H9 (cell line): ENCODE data around the gene SLC25A15. TPM values are rescaled to one million over a fixed set of nuclear protein-coding genes. Genes with fewer than 3 reads are reported as not detected.

Source experiments
- DNase-seq: peaks from one replicate; pipeline ENCODE4 v3.0.0-alpha.2; 2017
- H2AFZ ChIP-seq: one replicate; pipeline ENCODE4 v1.6.1; 2013; ENCODE audit warnings: mild to moderate bottlenecking, low read length, control low read depth, moderate library complexity
- H2AK5ac ChIP-seq: 2 replicates; pipeline ENCODE4 v1.6.1; 2013; ENCODE audit warnings: low read length, control low read depth, mixed read lengths; ENCODE audit not compliant: insufficient read length
- H2BK120ac ChIP-seq: one replicate; pipeline ENCODE4 v1.6.1; 2013; ENCODE audit warnings: low read depth, mild to moderate bottlenecking, low read length, control low read depth, inconsistent platforms; ENCODE audit not compliant: poor library complexity, severe bottlenecking
- H2BK12ac ChIP-seq: 2 replicates; pipeline ENCODE4 v1.6.1; 2013; ENCODE audit warnings: low read length, control low read depth, mixed read lengths, low read depth; ENCODE audit not compliant: insufficient read length
- H2BK15ac ChIP-seq: 2 replicates; pipeline ENCODE4 v1.6.1; 2013; ENCODE audit warnings: low read depth, low read length, control low read depth
- H2BK20ac ChIP-seq: one replicate; pipeline ENCODE4 v1.6.1; 2013; ENCODE audit warnings: low read depth, mild to moderate bottlenecking, low read length, control low read depth, inconsistent platforms; ENCODE audit not compliant: poor library complexity, severe bottlenecking
- H2BK5ac ChIP-seq: 2 replicates; pipeline ENCODE4 v1.6.1; 2013; ENCODE audit warnings: low read length, control low read depth, mixed read lengths; ENCODE audit not compliant: insufficient read length
- H3K14ac ChIP-seq: 2 replicates; pipeline ENCODE4 v1.6.1; 2013; ENCODE audit warnings: low read length, control low read depth; ENCODE audit not compliant: insufficient read depth
- H3K18ac ChIP-seq: 2 replicates; pipeline ENCODE4 v1.6.1; 2013; ENCODE audit warnings: low read depth, mild to moderate bottlenecking, mixed read lengths, low read length, control low read depth; ENCODE audit not compliant: insufficient read length
- H3K23ac ChIP-seq: 2 replicates; pipeline ENCODE4 v1.6.1; 2013; ENCODE audit warnings: low read length, control low read depth, mixed read lengths, low read depth; ENCODE audit not compliant: insufficient read length
- H3K23me2 ChIP-seq: 2 replicates; pipeline ENCODE4 v1.6.1; 2013; ENCODE audit warnings: low read depth, mild to moderate bottlenecking, mixed read lengths, low read length, control low read depth; ENCODE audit not compliant: insufficient read length, poor library complexity, severe bottlenecking
- H3K27ac ChIP-seq: 2 replicates; pipeline ENCODE4 v1.5.1; 2013; ENCODE audit warnings: low read length, control low read depth, mixed read lengths, low read depth; ENCODE audit not compliant: insufficient read length
- H3K27me3 ChIP-seq: 2 replicates; pipeline ENCODE4 v1.6.1; 2013; ENCODE audit warnings: low read length, control low read depth, inconsistent platforms; ENCODE audit not compliant: insufficient read depth
- H3K4ac ChIP-seq: 2 replicates; pipeline ENCODE4 v1.6.1; 2013; ENCODE audit warnings: low read depth, mild to moderate bottlenecking, control low read depth, inconsistent platforms, low read length, moderate library complexity
- H3K4me1 ChIP-seq: 2 replicates; pipeline ENCODE4 v1.6.1; 2013; ENCODE audit warnings: low read length, control low read depth, inconsistent platforms; ENCODE audit not compliant: insufficient read depth
- H3K4me2 ChIP-seq: 2 replicates; pipeline ENCODE4 v1.6.1; 2013; ENCODE audit warnings: low read length, control low read depth, mixed read lengths; ENCODE audit not compliant: insufficient read length, insufficient read depth
- H3K56ac ChIP-seq: 2 replicates; pipeline ENCODE4 v1.6.1; 2013; ENCODE audit warnings: low read depth, mild to moderate bottlenecking, mixed read lengths, low read length, control low read depth; ENCODE audit not compliant: insufficient read length
- H3K79me1 ChIP-seq: 2 replicates; pipeline ENCODE4 v1.6.1; 2013; ENCODE audit warnings: low read depth, mild to moderate bottlenecking, moderate library complexity, low read length, control low read depth, inconsistent platforms; ENCODE audit not compliant: insufficient read depth, poor library complexity, severe bottlenecking
- H3K79me2 ChIP-seq: 2 replicates; pipeline ENCODE4 v1.6.1; 2013; ENCODE audit warnings: low read length, control low read depth, inconsistent platforms; ENCODE audit not compliant: insufficient read depth
- H3K9ac ChIP-seq: 2 replicates; pipeline ENCODE4 v1.6.1; 2013; ENCODE audit warnings: low read length, control low read depth, mixed read lengths; ENCODE audit not compliant: insufficient read length; ENCODE audit errors: extremely low read depth
- H3K9me3 ChIP-seq: one replicate; pipeline ENCODE4 v1.6.1; 2013; ENCODE audit warnings: low read depth, low read length, inconsistent platforms; ENCODE audit not compliant: control insufficient read depth
- H3T11ph ChIP-seq: one replicate; pipeline ENCODE4 v1.6.1; 2013; ENCODE audit warnings: mild to moderate bottlenecking, low read length, control low read depth, inconsistent platforms
- H4K20me1 ChIP-seq: one replicate; pipeline ENCODE4 v1.6.1; 2013; ENCODE audit not compliant: control insufficient read depth, insufficient read length, insufficient read depth
- H4K5ac ChIP-seq: 2 replicates; pipeline ENCODE4 v1.6.1; 2013; ENCODE audit warnings: low read depth, mild to moderate bottlenecking, mixed read lengths, low read length, control low read depth; ENCODE audit not compliant: insufficient read length
- H4K8ac ChIP-seq: replicated peaks from 2 replicates; pipeline ENCODE4 v1.6.1; 2013; ENCODE audit warnings: low read length, control low read depth, mixed read lengths, low read depth; ENCODE audit not compliant: insufficient read length
- H4K91ac ChIP-seq: 2 replicates; pipeline ENCODE4 v1.6.1; 2013; ENCODE audit warnings: low read depth, mild to moderate bottlenecking, moderate library complexity, mixed read lengths, low read length, control low read depth; ENCODE audit not compliant: insufficient read length
- H3K27ac Mint-ChIP-seq, 3 experiments: 2 replicates in 2 of 3; 3 replicates in 1 of 3; pipeline ENCODE4 v1.8.0; 2020 to 2021; ENCODE audit warnings: mixed read lengths in 3 of 3, mild to moderate bottlenecking in 1 of 3, moderate library complexity in 1 of 3
- H3K27me3 Mint-ChIP-seq: 2 replicates; pipeline ENCODE4 v1.8.0; 2021; ENCODE audit warnings: low read depth, mild to moderate bottlenecking, moderate library complexity, mixed read lengths
- H3K36me3 Mint-ChIP-seq, 3 experiments: 2 replicates in 2 of 3; 3 replicates in 1 of 3; pipeline ENCODE4 v1.8.0; 2020 to 2021; ENCODE audit warnings: low read depth in 3 of 3, mixed read lengths in 3 of 3; ENCODE audit not compliant: insufficient read depth in 1 of 3
- H3K4me1 Mint-ChIP-seq, 2 experiments: 2 replicates each; pipeline ENCODE4 v1.8.0; 2020; ENCODE audit warnings: mixed read lengths in 2 of 2
- H3K4me3 Mint-ChIP-seq, 2 experiments: 2 replicates in 1 of 2; 3 replicates in 1 of 2; pipeline ENCODE4 v1.8.0; 2020 to 2021; ENCODE audit warnings: mild to moderate bottlenecking in 2 of 2, mixed read lengths in 2 of 2, moderate library complexity in 1 of 2
- H3K9me3 Mint-ChIP-seq, 2 experiments: 2 replicates in 1 of 2; 3 replicates in 1 of 2; pipeline ENCODE4 v1.8.0; 2020; ENCODE audit warnings: mild to moderate bottlenecking in 2 of 2, mixed read lengths in 2 of 2, moderate library complexity in 1 of 2
- WGBS: extraction: QIAGEN DNeasy Blood & Tissue Kit; methylation state at CpG from one replicate; pipeline ENCODE4 v1.1.7; 2013; ENCODE audit warnings: missing lambda C conversion rate, low lambda C conversion rate, mixed read lengths; ENCODE audit not compliant: insufficient read length; ENCODE audit errors: extremely low coverage; 5-methylcytosine and 5-hydroxymethylcytosine counted together
- total RNA-seq: library from RNA; stranded (reverse); gene quantifications from 2 replicates; pipeline ENCODE4 v1.2.1, GENCODE V29; 2021
- TF ChIP-seq, protein P1 (sequence below): fragments of 200-600 bp; sonication (generic); conservative IDR thresholded peaks from 3 replicates; pipeline ENCODE4 v1.8.0; 2021; ENCODE audit warnings: antibody characterized with exemption, mild to moderate bottlenecking

The SLC25A15 gene
- total RNA-seq, 1 experiment from 2014 or later = 21.1 TPM

DNA sequence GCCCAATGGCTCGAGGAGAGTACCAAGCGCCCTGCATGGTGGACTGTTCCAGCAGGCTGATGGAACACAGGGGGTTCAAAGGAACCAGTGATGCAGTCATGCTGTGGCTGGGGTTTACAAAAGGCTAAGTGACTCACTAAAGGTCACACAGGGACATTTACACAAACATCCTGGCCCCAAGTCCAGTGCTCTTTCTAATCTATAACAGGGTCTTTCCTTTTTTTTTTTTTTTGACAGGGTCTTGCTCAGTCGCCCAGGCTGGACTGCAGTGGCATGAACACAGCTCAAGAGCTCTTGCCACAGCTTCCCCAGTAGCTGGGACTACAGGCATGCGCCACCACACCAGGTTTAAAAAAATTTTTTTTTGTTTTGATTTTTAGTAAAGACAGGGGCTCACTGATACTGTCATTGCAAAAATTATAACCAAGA, 2.8 kb upstream of the SLC25A15 start:
- no peak overlapping the region for H3K4me2 ChIP-seq
- H2AFZ ChIP-seq = no peak overlapping the region
- Mint-ChIP-seq H3K27ac (0 out of 7 replicates have a peak overlapping the region, but pooled peaks of 1 of the 3 experiments have one; percentile 4), H3K4me1 (peaks cover 3 to 5% of the 10 kb centered on the region in 2 experiments; a peak in 1 of 4 replicates), H3K36me3 (no peaks in the 10 kb centered on the region), H3K27me3 (no peaks in the 10 kb centered on the region), H3K4me3 (no peak overlapping the region), H3K9me3 (no peaks in the 10 kb centered on the region)
- no peak overlapping the region for H3K23ac ChIP-seq
- H2BK12ac ChIP-seq = no peak overlapping the region
- H2BK15ac ChIP-seq = no peak overlapping the region
- no peaks in the 10 kb centered on the region for H3K23me2 ChIP-seq
- H3K9me3 ChIP-seq = no peaks in the 10 kb centered on the region
- no peak overlapping the region for H2AK5ac ChIP-seq
- no peak overlapping the region for H2BK5ac ChIP-seq
- no peak overlapping the region for H3K4ac ChIP-seq
- no peaks in the 10 kb centered on the region for H3K4me1 ChIP-seq
- H3K18ac ChIP-seq = no peak overlapping the region
- no peak overlapping the region for H3K27ac ChIP-seq
- H2BK20ac ChIP-seq = no peak overlapping the region
- H4K8ac ChIP-seq = no peak overlapping the region
- no peak overlapping the region for H2BK120ac ChIP-seq
- H4K5ac ChIP-seq = no peak overlapping the region
- TF ChIP-seq, protein P1, sequence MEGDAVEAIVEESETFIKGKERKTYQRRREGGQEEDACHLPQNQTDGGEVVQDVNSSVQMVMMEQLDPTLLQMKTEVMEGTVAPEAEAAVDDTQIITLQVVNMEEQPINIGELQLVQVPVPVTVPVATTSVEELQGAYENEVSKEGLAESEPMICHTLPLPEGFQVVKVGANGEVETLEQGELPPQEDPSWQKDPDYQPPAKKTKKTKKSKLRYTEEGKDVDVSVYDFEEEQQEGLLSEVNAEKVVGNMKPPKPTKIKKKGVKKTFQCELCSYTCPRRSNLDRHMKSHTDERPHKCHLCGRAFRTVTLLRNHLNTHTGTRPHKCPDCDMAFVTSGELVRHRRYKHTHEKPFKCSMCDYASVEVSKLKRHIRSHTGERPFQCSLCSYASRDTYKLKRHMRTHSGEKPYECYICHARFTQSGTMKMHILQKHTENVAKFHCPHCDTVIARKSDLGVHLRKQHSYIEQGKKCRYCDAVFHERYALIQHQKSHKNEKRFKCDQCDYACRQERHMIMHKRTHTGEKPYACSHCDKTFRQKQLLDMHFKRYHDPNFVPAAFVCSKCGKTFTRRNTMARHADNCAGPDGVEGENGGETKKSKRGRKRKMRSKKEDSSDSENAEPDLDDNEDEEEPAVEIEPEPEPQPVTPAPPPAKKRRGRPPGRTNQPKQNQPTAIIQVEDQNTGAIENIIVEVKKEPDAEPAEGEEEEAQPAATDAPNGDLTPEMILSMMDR = no peak
- WGBS = no CpG with 5 or more reads among the region's 4 CpGs
- no peaks in the 10 kb centered on the region for H3K27me3 ChIP-seq
- H3K79me1 ChIP-seq = no peaks in the 10 kb centered on the region
- H3T11ph ChIP-seq = no peak overlapping the region
- H4K20me1 ChIP-seq = no peaks in the 10 kb centered on the region
- no peak overlapping the region for H4K91ac ChIP-seq
- DNase-seq = peak; percentile 8
- H3K14ac ChIP-seq = no peak overlapping the region
- H3K56ac ChIP-seq = no peak overlapping the region
- H3K9ac ChIP-seq = no peak overlapping the region
- H3K79me2 ChIP-seq = 0 out of 2 replicates have a peak, but pooled peaks cover 1% of the 10 kb centered on the region
